CD4-positive, CD25-positive, alpha-beta regulatory T cell (primary cell): ENCODE data around the gene MAN2A2. TPM values are rescaled to one million over a fixed set of nuclear protein-coding genes. Genes with fewer than 3 reads are reported as not detected.
"Not testable (repeated sequence)": the region's sequence is repeated elsewhere in the genome, so short reads cannot be mapped to it uniquely, and the experiment has no call there.

Source experiments
- ATAC-seq, 2 donors: fragments of 150-1000 bp; cut with Tn5 transposase; one replicate each; pipeline ENCODE4 v1.10.0; 2021; ENCODE audit warnings: low read depth in 2 of 2, moderate number of reproducible peaks in 2 of 2, moderate library complexity in 1 of 2
- DNase-seq, 3 donors: peaks; one replicate each; pipeline versions ENCODE4 v3.0.0 to v3.0.0-alpha.2; 2012 to 2022; ENCODE audit warnings: mixed read lengths in 1 of 3
- H3K27ac ChIP-seq: one replicate; pipeline ENCODE4 v1.7.0; 2013; ENCODE audit warnings: mild to moderate bottlenecking, low read length; ENCODE audit not compliant: insufficient read depth, poor library complexity, severe bottlenecking
- H3K27me3 ChIP-seq: one replicate; pipeline ENCODE4 v1.7.0; 2013; ENCODE audit warnings: low read length; ENCODE audit not compliant: control insufficient read depth, insufficient read depth
- H3K36me3 ChIP-seq: one replicate; pipeline ENCODE4 v1.7.0; 2013; ENCODE audit warnings: mild to moderate bottlenecking, low read length, moderate library complexity; ENCODE audit not compliant: control insufficient read depth, insufficient read depth
- H3K4me1 ChIP-seq: 2 replicates; pipeline ENCODE4 v1.7.0; 2013; ENCODE audit warnings: mild to moderate bottlenecking, low read length; ENCODE audit not compliant: insufficient read depth, control insufficient read depth, poor library complexity, severe bottlenecking
- H3K4me3 ChIP-seq: one replicate; pipeline ENCODE4 v1.7.0; 2013; ENCODE audit warnings: low read depth, mild to moderate bottlenecking, low read length, moderate library complexity
- H3K9me3 ChIP-seq, 2 experiments: 1 replicate in 1 of 2; 2 replicates in 1 of 2; pipeline ENCODE4 v1.7.0; 2013; ENCODE audit warnings: low read length in 2 of 2, mild to moderate bottlenecking in 1 of 2, moderate library complexity in 1 of 2; ENCODE audit not compliant: control insufficient read depth in 2 of 2
- H3K27ac Mint-ChIP-seq, 3 donors: one replicate each; pipeline ENCODE4 v1.8.0; 2020 to 2022; ENCODE audit warnings: mild to moderate bottlenecking in 3 of 3, mixed read lengths in 3 of 3, moderate library complexity in 2 of 3
- H3K27me3 Mint-ChIP-seq: one replicate; pipeline ENCODE4 v1.8.0; 2022; ENCODE audit warnings: mild to moderate bottlenecking, mixed read lengths
- H3K36me3 Mint-ChIP-seq: one replicate; pipeline ENCODE4 v1.8.0; 2020; ENCODE audit warnings: mixed read lengths
- H3K4me1 Mint-ChIP-seq, 4 donors: one replicate each; pipeline ENCODE4 v1.8.0; 2020 to 2022; ENCODE audit warnings: mixed read lengths in 4 of 4, mild to moderate bottlenecking in 1 of 4
- H3K4me3 Mint-ChIP-seq, 4 donors: one replicate each; pipeline ENCODE4 v1.8.0; 2020 to 2022; ENCODE audit warnings: mild to moderate bottlenecking in 4 of 4, mixed read lengths in 4 of 4, moderate library complexity in 3 of 4
- H3K9me3 Mint-ChIP-seq, 7 donors: one replicate each; pipeline ENCODE4 v1.8.0; 2020 to 2022; ENCODE audit warnings: mixed read lengths in 7 of 7, mild to moderate bottlenecking in 3 of 7, moderate library complexity in 2 of 7
- polyA plus RNA-seq, 4 donors: library from polyadenylated mRNA; unstranded; fragments of 300-500 nt; fragmentation: Illumina TruSeq; gene quantifications; one replicate each; pipeline ENCODE4 v1.2.3, GENCODE V29; 2021
- total RNA-seq: library from RNA; stranded (reverse); gene quantifications from one replicate; pipeline ENCODE4 v1.2.3, GENCODE V29; 2022

The MAN2A2 gene
- total and polyA plus RNA-seq, 5 donors from 2014 or later, result 3.8 to 120 (median 6.4) TPM

GRCh38 chr15:90872486-90873184, 30.5 kb upstream of the MAN2A2 start:
- H3K4me1 Mint-ChIP-seq, result peaks cover 5 to 52% (median 35%) of the 10 kb centered on the region in 4 donors
- H3K9me3 Mint-ChIP-seq, result no peaks in the 10 kb centered on the region

GRCh38 chr15:90873488-90873997, 29.6 kb upstream of the MAN2A2 start:
- Histone ChIP-seq H3K9me3 (no peaks in the 10 kb centered on the region), H3K36me3 (peaks cover 24% of the 10 kb centered on the region), H3K27ac (no peak overlapping the region), H3K27me3 (no peaks in the 10 kb centered on the region), H3K4me1 (peaks cover 41% of the 10 kb centered on the region), H3K4me3 (no peak overlapping the region)
- Mint-ChIP-seq H3K4me3 (peak overlapping the region; percentile 91 to 95 (median 93)), H3K27me3 (no peaks in the 10 kb centered on the region), H3K9me3 (no peaks in the 10 kb centered on the region), H3K27ac (peak overlapping the region; percentile 29 to 90 (median 84)), H3K36me3 (peaks cover 10% of the 10 kb centered on the region), H3K4me1 (peaks cover 5 to 48% (median 33%) of the 10 kb centered on the region in 4 donors)
- ATAC-seq, result no peak
- DNase-seq, result no peak

More at GRCh38 chr15:90872486-90873184, 30.5 kb upstream of the MAN2A2 start:
- ATAC-seq (no peak), DNase-seq (peak in 1 of 3 donors; percentile 30)
- Histone ChIP-seq H3K4me3 (peak overlapping the region; percentile 71), H3K4me1 (peaks cover 41% of the 10 kb centered on the region), H3K27me3 (no peaks in the 10 kb centered on the region), H3K36me3 (peaks cover 15% of the 10 kb centered on the region), H3K9me3 (no peaks in the 10 kb centered on the region), H3K27ac (peak overlapping the region; percentile 41)
- Mint-ChIP-seq H3K27me3 (no peaks in the 10 kb centered on the region), H3K36me3 (peaks cover 3% of the 10 kb centered on the region), H3K27ac (peak overlapping the region; percentile 84 to 95 (median 90)), H3K4me3 (peak overlapping the region; percentile 91 to 95 (median 93))

GRCh38 chr15:90873998-90874605, 29.0 kb upstream of the MAN2A2 start:
- no peaks in the 10 kb centered on the region for H3K9me3 ChIP-seq
- Mint-ChIP-seq H3K27me3 (no peaks in the 10 kb centered on the region), H3K4me3 (peak overlapping the region in 3 of 4 donors; percentile 58 to 94 (median 91)), H3K27ac (peak overlapping the region in 2 of 3 donors; percentile 25 to 84), H3K9me3 (no peaks in the 10 kb centered on the region), H3K4me1 (peaks cover 5 to 47% (median 32%) of the 10 kb centered on the region in 4 donors), H3K36me3 (peaks cover 14% of the 10 kb centered on the region)
- H3K27me3 ChIP-seq, result no peaks in the 10 kb centered on the region
- no peak for DNase-seq
- no peak overlapping the region for H3K4me3 ChIP-seq
- peaks cover 26% of the 10 kb centered on the region for H3K36me3 ChIP-seq
- no peak for ATAC-seq
- H3K27ac ChIP-seq, result no peak overlapping the region
- peaks cover 41% of the 10 kb centered on the region for H3K4me1 ChIP-seq

- not testable (repeated sequence) for ATAC-seq, DNase-seq, H3K9me3 Mint-ChIP-seq, H3K27ac ChIP-seq, H3K4me3 ChIP-seq, H3K9me3 ChIP-seq, H3K27me3 ChIP-seq, H3K27me3 Mint-ChIP-seq
- Mint-ChIP-seq H3K27ac (peak overlapping the region in 2 of 3 donors; percentile 55 to 56), H3K4me3 (peak overlapping the region in 1 of 4 donors; percentile 94), H3K4me1 (peaks cover 5 to 38% (median 25%) of the 10 kb centered on the region in 4 donors), H3K36me3 (peaks cover 17% of the 10 kb centered on the region)
- Histone ChIP-seq H3K36me3 (peaks cover 34% of the 10 kb centered on the region), H3K4me1 (peaks cover 33% of the 10 kb centered on the region)
Observed at GRCh38 chr15:90874986-90875385, 28.1 kb upstream of the MAN2A2 start.

- peaks cover 35% of the 10 kb centered on the region for H3K36me3 ChIP-seq
- peaks cover 17% of the 10 kb centered on the region for H3K36me3 Mint-ChIP-seq
- H3K27ac Mint-ChIP-seq, result peak overlapping the region in 1 of 3 donors; percentile 77
Observed at GRCh38 chr15:90875549-90875981, 27.5 kb upstream of the MAN2A2 start.

GRCh38 chr15:90876046-90876445, 27.1 kb upstream of the MAN2A2 start:
- Histone ChIP-seq H3K9me3 (no peaks in the 10 kb centered on the region), H3K4me3 (no peak overlapping the region), H3K36me3 (peaks cover 39% of the 10 kb centered on the region), H3K4me1 (peaks cover 23% of the 10 kb centered on the region), H3K27ac (no peak overlapping the region), H3K27me3 (no peaks in the 10 kb centered on the region)
- H3K4me3 Mint-ChIP-seq, result no peak overlapping the region
- no peak overlapping the region for H3K27ac Mint-ChIP-seq
- H3K27me3 Mint-ChIP-seq, result no peaks in the 10 kb centered on the region
- H3K4me1 Mint-ChIP-seq, result peaks cover 5 to 28% (median 16%) of the 10 kb centered on the region in 4 donors
- no peaks in the 10 kb centered on the region for H3K9me3 Mint-ChIP-seq
- ATAC-seq (no peak), DNase-seq (no peak)
- H3K36me3 Mint-ChIP-seq, result peaks cover 17% of the 10 kb centered on the region

More at GRCh38 chr15:90875549-90875981, 27.5 kb upstream of the MAN2A2 start:
- Histone ChIP-seq H3K9me3 (no peaks in the 10 kb centered on the region), H3K27ac (no peak overlapping the region), H3K4me1 (peaks cover 27% of the 10 kb centered on the region), H3K27me3 (no peaks in the 10 kb centered on the region), H3K4me3 (no peak overlapping the region)
- no peak overlapping the region for H3K4me3 Mint-ChIP-seq
- H3K27me3 Mint-ChIP-seq, result no peaks in the 10 kb centered on the region
- ATAC-seq (no peak), DNase-seq (no peak)
- H3K4me1 Mint-ChIP-seq, result peaks cover 5 to 33% (median 20%) of the 10 kb centered on the region in 4 donors
- H3K9me3 Mint-ChIP-seq, result no peaks in the 10 kb centered on the region

GRCh38 chr15:90876512-90877170, 26.5 kb upstream of the MAN2A2 start:
- Histone ChIP-seq H3K4me3 (no peak overlapping the region), H3K4me1 (peaks cover 21% of the 10 kb centered on the region), H3K9me3 (no peaks in the 10 kb centered on the region), H3K27ac (no peak overlapping the region), H3K27me3 (no peaks in the 10 kb centered on the region), H3K36me3 (peaks cover 42% of the 10 kb centered on the region)
- Mint-ChIP-seq H3K36me3 (peaks cover 17% of the 10 kb centered on the region), H3K4me1 (peaks cover 5 to 28% (median 16%) of the 10 kb centered on the region in 4 donors), H3K9me3 (no peaks in the 10 kb centered on the region), H3K27me3 (no peaks in the 10 kb centered on the region), H3K4me3 (peak overlapping the region in 1 of 4 donors; percentile 22), H3K27ac (no peak overlapping the region)
- DNase-seq (no peak), ATAC-seq (no peak)
